ENCODE measurements around the gene EPHA3. TPM values are rescaled to one million over a fixed set of nuclear protein-coding genes. Genes with fewer than 3 reads are reported as not detected.

The EPHA3 gene
- total and polyA plus RNA-seq, 2 donors (not counting 3 experiments of a cell fraction or from before 2014, with no cell fraction given) = not detected

GRCh38 chr3:89245612-89246011 lies 138.2 kb downstream of the EPHA3 start:
- TF ChIP-seq POLR2A (IDR thresholded peaks at IDR 0.05; ENCODE audit: low read depth, low read length) (no peak), CTCF (IDR thresholded peaks at IDR 0.05; ENCODE audit: extremely low read depth in 1 of 2, insufficient read depth in 1 of 2, low read depth in 1 of 2, low read length in 2 of 2) (no peak), EZH2 (IDR thresholded peaks at IDR 0.05; ENCODE audit: borderline replicate concordance, low read depth, low read length, severe bottlenecking) (no peak), MAX (IDR thresholded peaks at IDR 0.05; ENCODE audit: insufficient read depth, insufficient read length) (no peak)
- no peak overlapping the region for H3K4me3 ChIP-seq (replicated peaks in 1 of 3; ENCODE audit: insufficient read depth in 1 of 3, low read depth in 1 of 3, low read length in 3 of 3)
- no peaks in the 10 kb centered on the region for H3K36me3 ChIP-seq (ENCODE audit: control insufficient read depth in 2 of 2, extremely low read depth in 1 of 2, insufficient read depth in 2 of 2, low read length in 2 of 2)
- no peak overlapping the region for H3K27ac ChIP-seq (ENCODE audit: insufficient read depth, low read depth, low read length)
- no peak overlapping the region for H2AFZ ChIP-seq (ENCODE audit: low read depth, low read length)
- intact Hi-C loops (cut with micrococcal nuclease) (no loop called here), dilution Hi-C loops (cut with MboI; ENCODE audit: extremely low pct_ligation_motif_present, low sequenced_read_pairs) (no loop called here)
- no peaks in the 10 kb centered on the region for H3K27me3 ChIP-seq (ENCODE audit: control insufficient read depth in 2 of 2, insufficient read depth in 2 of 2, low read length in 2 of 2)
- H3K4me2 ChIP-seq (ENCODE audit: insufficient read depth, low read length) = no peak overlapping the region
- no peaks in the 10 kb centered on the region for H4K20me1 ChIP-seq (replicated peaks; ENCODE audit: control insufficient read depth, extremely low read depth, insufficient read depth, low read length)
- no peaks in the 10 kb centered on the region for H3K79me2 ChIP-seq (ENCODE audit: control insufficient read depth, insufficient read depth, low read length)
- BruUV-seq (replicated peaks) = no TSS peak
- H3K4me1 ChIP-seq (ENCODE audit: control insufficient read depth, extremely low read depth, insufficient read depth, low read length) = no peaks in the 10 kb centered on the region
- ChIA-PET CTCF (no interaction called here), POLR2A (no interaction called here)
- H3K9me3 ChIP-seq (replicated peaks; ENCODE audit: control insufficient read depth, insufficient read depth, low read length) = peaks cover 3% of the 10 kb centered on the region
- DNase-seq (ENCODE audit: low read depth, low spot score) (no peak), FAIRE-seq (no peak)
- H3K9me1 ChIP-seq (replicated peaks; ENCODE audit: control insufficient read depth, extremely low read depth, insufficient read depth, low read length) = no peaks in the 10 kb centered on the region
- H3K9ac ChIP-seq (replicated peaks; ENCODE audit: extremely low read depth, insufficient read depth, low read length) = no peak overlapping the region

- H3K79me2 ChIP-seq (ENCODE audit: control insufficient read depth, insufficient read depth, low read length) = no peaks in the 10 kb centered on the region
- H3K4me3 ChIP-seq (replicated peaks in 1 of 3; ENCODE audit: insufficient read depth in 1 of 3, low read depth in 1 of 3, low read length in 3 of 3) = no peak overlapping the region
- H3K9me1 ChIP-seq (replicated peaks; ENCODE audit: control insufficient read depth, extremely low read depth, insufficient read depth, low read length) = no peaks in the 10 kb centered on the region
- BruUV-seq (replicated peaks) = no TSS peak
- H3K27ac ChIP-seq (ENCODE audit: insufficient read depth, low read depth, low read length) = no peak overlapping the region
- H3K4me2 ChIP-seq (ENCODE audit: insufficient read depth, low read length) = no peak overlapping the region
- dilution Hi-C loops (cut with MboI; ENCODE audit: extremely low pct_ligation_motif_present, low sequenced_read_pairs) = no loop called here
- DNase-seq (ENCODE audit: low read depth, low spot score) = no peak
- H2AFZ ChIP-seq (ENCODE audit: low read depth, low read length) = no peak overlapping the region
- no peak overlapping the region for H3K9ac ChIP-seq (replicated peaks; ENCODE audit: extremely low read depth, insufficient read depth, low read length)
- H3K36me3 ChIP-seq (ENCODE audit: control insufficient read depth in 2 of 2, extremely low read depth in 1 of 2, insufficient read depth in 2 of 2, low read length in 2 of 2) = no peaks in the 10 kb centered on the region
- H3K9me3 ChIP-seq (replicated peaks; ENCODE audit: control insufficient read depth, insufficient read depth, low read length) = peaks cover 3% of the 10 kb centered on the region
- no peaks in the 10 kb centered on the region for H3K27me3 ChIP-seq (ENCODE audit: control insufficient read depth in 2 of 2, insufficient read depth in 2 of 2, low read length in 2 of 2)
- CTCF ChIA-PET = no interaction called here
- intact Hi-C loops (cut with micrococcal nuclease) = no loop called here
- no peaks in the 10 kb centered on the region for H4K20me1 ChIP-seq (replicated peaks; ENCODE audit: control insufficient read depth, extremely low read depth, insufficient read depth, low read length)
- no peak for TF ChIP-seq CTCF (IDR thresholded peaks at IDR 0.05; ENCODE audit: extremely low read depth in 1 of 2, insufficient read depth in 1 of 2, low read depth in 1 of 2, low read length in 2 of 2)
- no peak for TF ChIP-seq MYC (IDR thresholded peaks at IDR 0.05; ENCODE audit: low read depth, low read length)
- no peak for TF ChIP-seq MAX (IDR thresholded peaks at IDR 0.05; ENCODE audit: insufficient read depth, insufficient read length)
- no peak for TF ChIP-seq GATA2 (IDR thresholded peaks at IDR 0.05; ENCODE audit: insufficient read depth, insufficient read length, low read depth, low read length)
- TF ChIP-seq FOS (IDR thresholded peaks at IDR 0.05; ENCODE audit: borderline replicate concordance, insufficient read depth, low read length) = no peak
- TF ChIP-seq EZH2 (IDR thresholded peaks at IDR 0.05; ENCODE audit: borderline replicate concordance, low read depth, low read length, severe bottlenecking) = no peak
- TF ChIP-seq JUN (IDR thresholded peaks at IDR 0.05; ENCODE audit: borderline replicate concordance, insufficient read depth, insufficient read length, low read depth) = no peak
- no peak for TF ChIP-seq POLR2A (IDR thresholded peaks at IDR 0.05; ENCODE audit: low read depth, low read length)
- TF ChIP-seq POLR2AphosphoS5 (IDR thresholded peaks at IDR 0.05; ENCODE audit: insufficient read depth, low read depth, low read length) = no peak
- POLR2A ChIA-PET = no interaction called here
- no peak for FAIRE-seq
- no peaks in the 10 kb centered on the region for H3K4me1 ChIP-seq (ENCODE audit: control insufficient read depth, extremely low read depth, insufficient read depth, low read length)
Measured at GRCh38 chr3:89246326-89246725, 138.9 kb downstream of the EPHA3 start.
